HCT116 (cell line): ENCODE measurements around the gene GTF2A1.
"Not testable (repeated sequence)": the region's sequence is repeated elsewhere in the genome, so short reads cannot be mapped to it uniquely, and the experiment has no call there.

Experiments
- ATF3 ChIP-seq: IDR thresholded peaks from 2 replicates; pipeline ENCODE4 v1.6.1; 2012
- CEBPB ChIP-seq: IDR thresholded peaks from 2 replicates; pipeline ENCODE4 v1.6.1; 2012; ENCODE audit warnings: low read depth
- CTCF ChIP-seq, 3 experiments: fragments of 200-600 bp in 1 of 3; sonication (generic) in 1 of 3; IDR thresholded peaks in 2 of 3; conservative IDR thresholded peaks in 1 of 3; 2 replicates each; pipeline ENCODE4 v1.5.1; 2012 to 2017; ENCODE audit warnings: low read depth in 2 of 3, low read length in 2 of 3, antibody characterized with exemption in 1 of 3, borderline replicate concordance in 1 of 3, control low read depth in 1 of 3, mild to moderate bottlenecking in 1 of 3, mixed read lengths in 1 of 3, mixed run types in 1 of 3, moderate library complexity in 1 of 3; ENCODE audit not compliant: insufficient read depth in 1 of 3
- EZH2 ChIP-seq: fragments of 200-600 bp; sonication (generic); IDR thresholded peaks from 2 replicates; pipeline ENCODE4 v1.6.1; 2017; ENCODE audit warnings: antibody characterized with exemption, mixed run types
- POLR2A ChIP-seq: IDR thresholded peaks from 2 replicates; pipeline ENCODE4 v1.7.0; 2011; ENCODE audit warnings: borderline replicate concordance; ENCODE audit not compliant: insufficient read depth, insufficient read length; ENCODE audit errors: extremely low read depth
- POLR2AphosphoS5 ChIP-seq: IDR thresholded peaks from 2 replicates; pipeline ENCODE4 v1.6.1; 2011; ENCODE audit warnings: mild to moderate bottlenecking, low read depth, low read length, moderate library complexity
- RAD21 ChIP-seq: IDR thresholded peaks from 2 replicates; pipeline ENCODE4 v1.6.1; 2012; ENCODE audit warnings: low read depth, mild to moderate bottlenecking
- ZNF274 ChIP-seq: fragments of 200-500 bp; sonication (Bioruptor generic); IDR thresholded peaks from 2 replicates; pipeline ENCODE4 v1.6.1; 2014; ENCODE audit warnings: mild to moderate bottlenecking, low read depth, low read length, inconsistent platforms

GRCh38 chr14:81236849-81237248 lies 16.1 kb upstream of the GTF2A1 start:
- TF ChIP-seq CTCF (IDR thresholded peaks at IDR 0.05 in 2 of 3, conservative IDR thresholded peaks at IDR 0.05 in 1 of 3; ENCODE audit: borderline replicate concordance in 1 of 3, insufficient read depth in 1 of 3, low read depth in 2 of 3, low read length in 2 of 3); EZH2; POLR2A; ATF3; POLR2AphosphoS5; ZNF274; RAD21; CEBPB: not testable (repeated sequence)
